Dedifferentiated amniotic fluid mesenchymal stem cell (primary cell): ENCODE results near the gene CRYBG2.
"Not testable (repeated sequence)": the region's sequence is repeated elsewhere in the genome, so short reads cannot be mapped to it uniquely, and the experiment has no call there.

ENCODE experiments used
- DNase-seq: peaks from one replicate; pipeline ENCODE4 v3.0.0-alpha.2; 2016; ENCODE audit errors: extremely low spot score

CRYBG2 gene

GRCh38 chr1:26318338-26319064 is 35.4 kb downstream of the CRYBG2 start:
- no peak for DNase-seq

- no peak for DNase-seq
Observed at GRCh38 chr1:26317612-26318337, 36.2 kb downstream of the CRYBG2 start, which contains the start of gene CD52. TSS of gene CD52 (plus strand) at chr1:26317958. CDS start at chr1:26318018, 60 bp downstream.

DNA sequence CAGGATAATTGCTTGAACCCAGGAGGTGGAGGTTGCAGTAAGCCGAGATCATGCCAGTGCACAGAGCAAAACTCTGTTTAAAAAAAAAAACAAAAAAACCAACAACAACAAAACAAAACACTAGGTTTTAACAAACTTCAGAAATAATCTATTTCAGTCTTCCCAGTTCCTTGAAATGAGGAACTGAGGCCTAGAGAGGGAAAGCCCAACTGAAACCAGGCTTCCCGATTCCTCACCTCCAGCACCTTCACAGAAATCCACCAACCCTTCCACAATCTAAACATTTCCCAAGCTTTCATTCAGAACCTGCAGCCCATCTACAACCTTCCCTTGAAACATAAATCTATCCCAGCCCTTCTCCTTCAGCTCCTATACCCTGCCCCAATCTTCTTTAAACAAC is 36.8 kb downstream of the CRYBG2 start:
- DNase-seq, result no peak

DNA sequence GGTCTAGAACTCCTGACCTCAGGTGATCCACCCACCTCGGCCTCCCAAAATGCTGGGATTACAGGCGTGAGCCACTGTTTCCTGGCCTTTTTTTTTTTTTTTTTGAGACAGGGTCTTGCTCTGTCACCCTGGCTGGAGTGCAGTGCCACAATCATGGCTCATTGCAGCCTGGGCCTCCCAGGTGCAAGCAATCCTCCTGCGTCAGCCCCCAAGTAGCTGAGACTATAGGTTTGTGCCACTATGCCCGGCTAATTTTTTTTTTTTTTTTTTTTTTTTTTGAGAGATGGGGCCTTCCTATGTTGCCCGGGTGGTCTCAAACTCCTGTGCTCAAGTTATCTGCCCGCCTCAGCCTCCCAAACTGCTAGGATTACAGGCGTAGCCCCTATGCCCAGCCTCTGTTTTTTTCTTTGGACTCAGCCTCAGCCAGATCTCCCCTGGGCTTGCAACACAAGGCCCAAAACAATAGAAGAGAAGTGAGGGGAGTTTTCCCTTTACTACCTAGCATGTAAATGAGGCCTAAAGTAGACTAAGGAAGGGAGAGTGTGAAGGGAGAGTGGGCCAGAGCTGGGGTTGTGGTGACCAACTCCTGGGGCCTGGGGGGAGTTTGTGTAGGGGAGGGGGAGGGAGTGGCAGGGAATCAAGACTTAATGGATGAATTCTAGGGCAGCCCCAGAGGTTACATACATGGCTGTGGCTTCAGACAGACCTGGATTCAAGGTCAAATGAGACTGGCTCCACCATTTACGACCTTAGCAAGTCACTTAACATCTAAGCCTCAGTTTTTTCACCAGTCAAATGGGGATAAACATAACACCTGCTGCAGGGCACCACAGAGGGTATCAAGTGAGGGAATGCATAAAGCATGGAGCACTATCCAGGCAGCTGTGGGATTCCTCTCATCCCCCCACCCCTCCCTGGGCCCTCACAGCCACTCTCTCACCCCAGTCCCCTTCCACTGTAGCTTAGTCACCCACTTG is 37.8 kb downstream of the CRYBG2 start:
- DNase-seq, result no peak

GRCh38 chr1:26314501-26314900 is 39.4 kb downstream of the CRYBG2 start:
- DNase-seq, result no peak

- not testable (repeated sequence) for DNase-seq
Observed at GRCh38 chr1:26307966-26308899, 45.7 kb downstream of the CRYBG2 start.

- no peak for DNase-seq
Observed at GRCh38 chr1:26307363-26307781, 46.6 kb downstream of the CRYBG2 start.

- peak; percentile 80 for DNase-seq
Observed at GRCh38 chr1:26306290-26307229, 47.4 kb downstream of the CRYBG2 start, which contains the start of gene UBXN11. TSS of gene UBXN11 (minus strand) at chr1:26306636. CDS start at chr1:26302883, 3,753 bp downstream.

DNA sequence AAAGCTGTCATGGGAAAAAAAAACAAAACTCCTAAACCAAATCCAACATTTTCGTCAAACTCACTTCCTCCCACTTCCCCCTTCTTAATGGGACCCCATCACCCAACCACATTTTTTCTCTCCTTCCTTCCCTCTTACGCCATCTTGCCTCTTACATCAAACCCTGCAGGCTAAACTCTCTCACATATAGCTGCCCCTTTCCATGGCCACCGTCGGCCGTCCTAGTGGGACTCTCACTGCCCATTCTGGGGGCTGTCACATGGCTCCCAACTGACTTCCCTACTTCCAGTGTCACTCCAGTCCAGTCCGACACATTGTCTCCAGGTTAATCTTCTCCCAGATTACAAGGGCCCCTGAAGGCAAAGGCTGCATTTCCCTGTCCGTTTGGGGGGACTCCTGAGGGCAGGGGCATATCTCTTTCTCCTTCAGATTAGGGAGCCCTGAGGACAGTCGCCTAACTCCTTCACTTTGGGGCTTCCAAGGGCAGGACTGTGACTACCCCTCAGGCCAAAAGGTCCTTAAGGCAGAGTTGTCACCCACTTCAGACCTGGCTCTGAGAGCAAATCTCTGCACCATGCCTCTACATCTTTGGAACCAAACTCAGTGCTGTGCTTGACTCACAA is 48.2 kb downstream of the CRYBG2 start:
- DNase-seq, result no peak

- no peak for DNase-seq
Observed at GRCh38 chr1:26302733-26303405, 51.1 kb downstream of the CRYBG2 start.

DNA sequence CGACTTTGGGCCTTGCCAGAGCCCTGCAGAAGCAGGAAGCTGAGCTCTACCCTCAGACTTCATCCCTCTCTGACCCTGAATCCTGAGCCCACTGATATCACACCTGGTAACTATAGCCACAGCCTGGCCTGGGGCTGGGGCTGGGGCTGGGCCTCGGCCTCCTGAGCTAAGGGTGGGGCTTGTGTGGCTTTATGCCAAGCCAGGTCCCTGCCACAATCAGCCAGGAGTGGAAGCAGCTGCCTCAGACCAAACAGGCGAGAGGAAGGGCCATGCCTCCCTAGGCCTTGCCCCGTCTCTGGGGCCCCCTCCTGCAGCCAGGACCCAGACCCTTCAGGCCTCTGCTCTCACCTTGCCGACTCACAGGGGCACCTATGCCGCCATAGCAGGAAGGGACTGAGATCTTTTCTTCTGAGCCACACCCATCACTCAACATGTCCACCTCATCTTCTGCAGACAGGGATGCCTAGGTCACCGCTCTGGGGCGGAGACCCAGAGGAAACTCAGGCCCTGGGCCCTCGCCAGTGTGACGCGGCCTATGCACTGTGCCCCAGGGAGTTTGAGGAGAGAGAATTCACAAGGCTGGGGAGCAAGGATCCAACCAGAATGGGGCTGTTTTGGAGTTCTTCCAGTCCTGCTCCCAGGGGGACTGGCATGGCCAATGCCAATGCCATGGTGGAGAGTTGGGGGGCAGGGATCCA is 53.2 kb downstream of the CRYBG2 start:
- DNase-seq, result no peak

GRCh38 chr1:26297791-26298124 is 56.2 kb downstream of the CRYBG2 start:
- no peak for DNase-seq

- DNase-seq, result no peak
Observed at GRCh38 chr1:26297057-26297790, 56.7 kb downstream of the CRYBG2 start.

GRCh38 chr1:26296340-26297056 is 57.4 kb downstream of the CRYBG2 start:
- DNase-seq, result no peak

DNA sequence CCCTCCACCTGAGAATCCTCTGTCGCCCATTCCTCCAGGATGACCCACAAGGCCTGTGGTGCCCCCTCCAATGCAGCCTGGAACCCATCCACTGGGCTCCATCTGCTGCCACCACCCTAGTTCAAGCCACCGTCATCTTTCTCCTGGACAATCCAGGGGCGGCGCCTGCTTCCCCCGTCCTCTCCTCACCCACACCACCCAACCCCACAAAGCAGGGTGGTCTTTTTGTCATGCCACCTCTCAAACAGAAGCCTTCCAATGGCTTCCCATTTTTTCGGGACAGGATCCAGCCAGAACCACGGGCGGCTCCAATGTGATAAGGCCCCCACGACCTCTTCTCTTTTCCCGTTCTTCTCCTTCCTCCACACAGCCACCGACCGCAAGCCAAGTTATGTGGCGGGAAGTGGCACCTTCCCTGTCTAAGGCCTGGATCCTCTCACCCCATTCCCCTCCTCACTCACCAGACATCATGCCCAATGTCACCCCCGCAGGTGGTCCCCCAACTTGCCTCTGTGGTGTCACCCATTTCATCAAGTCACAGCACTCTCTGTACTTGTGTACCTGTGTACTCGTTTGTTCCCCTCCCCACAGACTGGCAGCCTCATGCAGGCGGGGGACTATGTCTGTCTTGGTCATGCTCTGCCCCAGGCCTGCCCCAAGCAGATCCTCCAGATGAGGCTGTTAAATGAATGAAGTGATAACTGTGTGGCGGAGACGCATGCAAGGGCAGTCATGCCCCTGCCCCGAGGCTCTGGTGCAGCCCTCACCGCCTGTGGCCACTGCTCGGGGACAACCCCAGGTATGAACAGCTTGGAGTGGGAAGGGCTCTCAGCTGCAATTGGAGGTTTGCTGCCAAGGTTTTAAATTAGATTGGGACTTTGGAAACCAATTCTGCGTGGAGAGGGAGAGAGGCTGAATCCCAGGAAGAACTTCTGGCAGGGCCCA is 58.5 kb downstream of the CRYBG2 start:
- DNase-seq, result no peak
